Panc1 (cell line): ENCODE results near the gene SCG5.

Experiments
- CTCF ChIP-seq: fragments of 450-650 bp; IDR thresholded peaks from 2 replicates; pipeline ENCODE4 v1.5.1; 2017; ENCODE audit warnings: mild to moderate bottlenecking
- POLR2AphosphoS5 ChIP-seq: IDR thresholded peaks from 2 replicates; pipeline ENCODE4 v1.6.1; 2012; ENCODE audit warnings: mild to moderate bottlenecking, low read depth, low read length, moderate library complexity

- TF ChIP-seq POLR2AphosphoS5: no peak
- TF ChIP-seq CTCF: no peak
These were observed 73.8 kb downstream of the SCG5 start for GRCh38 chr15:32715276-32715675.
